Psoas muscle (tissue), 8 donors: Measurements from ENCODE around the gene ETV7. TPM values are rescaled to one million over a fixed set of nuclear protein-coding genes. Genes with fewer than 3 reads are reported as not detected.
"Not testable (repeated sequence)": the region's sequence is repeated elsewhere in the genome, so short reads cannot be mapped to it uniquely, and the experiment has no call there.

ENCODE experiments used
- ATAC-seq, 4 donors: fragments of 200-7000 bp; cut with Tn5 transposase; one replicate each; pipeline ENCODE4 v1.9.1; 2020; ENCODE audit warnings: moderate library complexity in 3 of 4, mild to moderate bottlenecking in 2 of 4
- DNase-seq, 2 donors: peaks; one replicate each; pipeline ENCODE4 v3.0.0-alpha.2; 2020
- H3K27ac ChIP-seq: fragments of 200-600 bp; one replicate; pipeline ENCODE4 v1.8.0; 2022
- H3K27me3 ChIP-seq, 3 donors: fragments of 200-600 bp in 1 of 3; one replicate each; pipeline versions ENCODE4 v1.6.1 to v1.8.0; 2013 to 2022; ENCODE audit warnings: low read length in 2 of 3, mild to moderate bottlenecking in 2 of 3, moderate library complexity in 1 of 3; ENCODE audit not compliant: insufficient read depth in 3 of 3
- H3K36me3 ChIP-seq, 2 donors: fragments of 200-600 bp in 1 of 2; one replicate each; pipeline versions ENCODE4 v1.6.1 to v1.8.0; 2013 to 2022; ENCODE audit warnings: low read depth in 1 of 2, mild to moderate bottlenecking in 1 of 2, moderate library complexity in 1 of 2; ENCODE audit not compliant: insufficient read depth in 1 of 2
- H3K4me1 ChIP-seq: fragments of 200-600 bp; one replicate; pipeline ENCODE4 v1.8.0; 2022
- H3K4me3 ChIP-seq: fragments of 200-600 bp; one replicate; pipeline ENCODE4 v1.8.0; 2022; ENCODE audit warnings: mild to moderate bottlenecking
- H3K9me3 ChIP-seq: fragments of 200-600 bp; one replicate; pipeline ENCODE4 v1.8.0; 2022
- WGBS, 3 donors: extraction: QIAGEN DNeasy Blood & Tissue Kit; methylation state at CpG; one replicate each; pipeline versions ENCODE4 v1.1.6 to v1.1.7; 2013; 5-methylcytosine and 5-hydroxymethylcytosine counted together
- intact Hi-C, 2 donors: fragments of 100-400 bp; cut with DNase I; formaldehyde crosslinking; loops; one replicate each; pipeline versions ENCODE4 v1.11.0 to v1.14.2; 2022
- polyA plus RNA-seq, 3 donors: library from polyadenylated mRNA; stranded (reverse); fragments of 200-250 nt; gene quantifications; one replicate each; pipeline ENCODE4 v1.2.3, GENCODE V29; 2013
- total RNA-seq, 4 donors: library from RNA; stranded (reverse); fragmentation: NEBNext Ultra II Directional in 2 of 4; extraction: Animal tissue kit (Norgen Biotek cat#: 25700) in 2 of 4; gene quantifications; one replicate each; pipeline versions ENCODE4 v1.2.1 to v1.2.4, GENCODE V29; 2021 to 2023
- TF ChIP-seq, protein P1 (sequence below): fragments of 200-600 bp; IDR thresholded peaks from one replicate; pipeline ENCODE4 v1.8.0; 2022; ENCODE audit warnings: antibody characterized with exemption
- donor health status: healthy with polysubstance abuse.
- donor health status: DM: no; HTN: no; CAD: no; lungs with moderate emphysema.
- donor health status: Bipolar disorder and iron deficiency.
- donor health status: healthy.
- donor health status: DM: yes; HTN: yes; CAD: no.
- donor health status: DM: no; HTN: no; CAD: no.
- donor health status: DM: no; HTN: no; CAD: no.
- donor health status: DM: yes; HTN: yes; CAD: no.

ETV7 gene
- total and polyA plus RNA-seq, 7 donors = 0.06 to 0.09 TPM; not detected in 5

DNA sequence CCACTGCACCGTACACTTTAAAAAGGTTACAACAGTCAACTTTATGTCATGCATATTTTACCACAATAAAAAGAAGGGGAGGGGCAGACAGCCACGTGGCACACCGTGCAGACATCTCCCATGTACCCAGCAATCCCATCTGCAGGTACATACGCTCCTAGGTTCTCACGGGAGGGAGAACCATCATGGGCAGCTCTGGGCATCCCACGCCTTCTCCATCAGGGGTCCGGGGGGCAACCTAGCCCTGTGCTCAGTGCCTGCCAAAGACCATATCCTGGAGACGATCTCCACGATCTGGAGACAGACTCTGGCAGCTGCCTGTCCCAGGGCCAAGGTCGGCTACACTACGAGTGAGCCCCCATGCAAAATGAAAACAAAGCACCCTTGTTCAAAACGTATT is 48.3 kb downstream of the ETV7 start:
- Histone ChIP-seq H3K4me1 (peaks cover 3% of the 10 kb centered on the region), H3K4me3 (no peak overlapping the region), H3K27me3 (peaks cover 0 to 47% (median 9%) of the 10 kb centered on the region in 3 donors), H3K27ac (no peak overlapping the region), H3K36me3 (no peaks in the 10 kb centered on the region), H3K9me3 (no peaks in the 10 kb centered on the region)
- intact Hi-C loops = no loop called here
- DNase-seq = no peak
- 44 to 52% (median 47%) methylated on average over 12 of the region's 12 CpGs for WGBS, 3 donors
- ATAC-seq = no peak
- TF ChIP-seq, protein P1, sequence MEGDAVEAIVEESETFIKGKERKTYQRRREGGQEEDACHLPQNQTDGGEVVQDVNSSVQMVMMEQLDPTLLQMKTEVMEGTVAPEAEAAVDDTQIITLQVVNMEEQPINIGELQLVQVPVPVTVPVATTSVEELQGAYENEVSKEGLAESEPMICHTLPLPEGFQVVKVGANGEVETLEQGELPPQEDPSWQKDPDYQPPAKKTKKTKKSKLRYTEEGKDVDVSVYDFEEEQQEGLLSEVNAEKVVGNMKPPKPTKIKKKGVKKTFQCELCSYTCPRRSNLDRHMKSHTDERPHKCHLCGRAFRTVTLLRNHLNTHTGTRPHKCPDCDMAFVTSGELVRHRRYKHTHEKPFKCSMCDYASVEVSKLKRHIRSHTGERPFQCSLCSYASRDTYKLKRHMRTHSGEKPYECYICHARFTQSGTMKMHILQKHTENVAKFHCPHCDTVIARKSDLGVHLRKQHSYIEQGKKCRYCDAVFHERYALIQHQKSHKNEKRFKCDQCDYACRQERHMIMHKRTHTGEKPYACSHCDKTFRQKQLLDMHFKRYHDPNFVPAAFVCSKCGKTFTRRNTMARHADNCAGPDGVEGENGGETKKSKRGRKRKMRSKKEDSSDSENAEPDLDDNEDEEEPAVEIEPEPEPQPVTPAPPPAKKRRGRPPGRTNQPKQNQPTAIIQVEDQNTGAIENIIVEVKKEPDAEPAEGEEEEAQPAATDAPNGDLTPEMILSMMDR = no peak

DNA sequence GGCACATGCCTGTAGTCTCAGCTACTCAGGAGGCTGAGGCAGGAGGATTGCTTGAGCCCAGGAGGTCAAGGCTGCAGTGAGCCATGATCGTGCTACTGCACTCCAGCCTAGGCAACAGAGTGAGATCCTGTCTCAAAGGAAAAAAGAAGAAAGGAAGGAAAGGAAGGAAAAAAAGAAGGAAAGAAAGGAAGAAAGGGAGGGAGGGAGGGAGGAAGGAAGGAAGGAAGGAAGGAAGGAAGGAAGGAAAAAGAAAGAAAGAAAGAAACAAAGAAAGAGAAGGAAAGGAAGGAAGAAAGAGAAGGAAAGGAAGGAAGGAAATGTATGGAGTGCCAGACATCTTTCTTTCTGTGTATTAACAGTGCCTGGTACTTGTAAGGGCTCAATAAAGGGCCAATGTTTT is 49.2 kb downstream of the ETV7 start:
- H3K4me3 ChIP-seq, DNase-seq, H3K4me1 ChIP-seq, H3K27ac ChIP-seq, ATAC-seq, H3K36me3 ChIP-seq, intact Hi-C loops, H3K9me3 ChIP-seq: not testable (repeated sequence)
- WGBS, 3 donors = 54 to 95% (median 94%) methylated on average over 1 of the region's 1 CpG
- peaks cover 0 to 56% (median 10%) of the 10 kb centered on the region in 3 donors for H3K27me3 ChIP-seq

DNA sequence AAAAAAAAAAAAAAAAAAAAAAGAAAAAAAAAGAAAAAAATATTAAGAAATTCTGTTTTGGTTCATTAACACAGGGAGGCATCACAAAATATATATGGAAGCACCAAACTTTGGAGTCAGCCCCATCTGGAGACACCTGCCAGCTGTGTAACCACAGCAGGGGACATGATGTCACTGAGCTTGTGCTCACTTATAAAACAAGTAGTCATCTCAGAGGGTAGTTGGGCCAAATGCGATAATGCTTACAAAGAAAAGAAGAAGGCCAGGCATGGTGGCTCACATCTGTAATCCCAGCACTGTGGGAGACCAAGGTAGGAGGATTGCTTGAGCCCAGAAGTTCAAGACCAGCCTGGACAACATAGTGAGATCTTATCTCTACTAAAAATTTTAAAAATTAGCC is 49.7 kb downstream of the ETV7 start:
- no peak for ATAC-seq
- H3K4me3 ChIP-seq = no peak overlapping the region
- peaks cover 0 to 59% (median 10%) of the 10 kb centered on the region in 3 donors for H3K27me3 ChIP-seq
- TF ChIP-seq, protein P1 = no peak
- H3K9me3 ChIP-seq = no peaks in the 10 kb centered on the region
- no peak for DNase-seq
- no peaks in the 10 kb centered on the region for H3K36me3 ChIP-seq
- intact Hi-C loops = no loop called here
- no peak overlapping the region for H3K27ac ChIP-seq
- peaks cover 3% of the 10 kb centered on the region for H3K4me1 ChIP-seq
- 83 to 90% (median 87%) methylated on average over 1 of the region's 1 CpG for WGBS, 3 donors

DNA sequence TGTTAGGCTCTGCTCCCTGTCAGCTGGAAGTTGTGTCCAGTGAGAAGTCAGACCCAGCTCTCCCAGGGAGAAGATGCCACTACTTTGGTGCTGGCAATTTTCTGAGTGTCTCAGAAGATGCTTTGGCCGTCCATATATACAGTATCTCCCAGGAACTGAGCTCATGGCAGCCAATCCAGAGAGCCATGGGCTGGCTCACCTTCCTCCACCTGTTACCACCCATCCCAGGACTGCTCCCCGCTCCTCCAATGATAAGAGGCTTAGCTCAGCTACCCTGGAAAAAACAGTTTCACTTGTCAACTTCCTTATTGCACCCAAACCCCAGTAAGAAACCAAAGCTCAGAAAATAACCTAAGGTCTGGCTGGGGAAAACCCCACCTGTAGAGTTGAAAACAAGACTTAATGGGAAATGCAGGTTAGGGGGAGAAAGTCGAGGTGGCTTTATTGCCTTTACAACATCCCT is 50.7 kb downstream of the ETV7 start, which contains the start of gene BNIP5:
BNIP5 (minus strand) TSS at position 110 of the 463 bp plus-strand sequence. CDS start 6,198 bp downstream, outside the sequence.
- no peaks in the 10 kb centered on the region for H3K9me3 ChIP-seq
- peaks cover 0 to 59% (median 13%) of the 10 kb centered on the region in 3 donors for H3K27me3 ChIP-seq
- ATAC-seq = no peak

DNA sequence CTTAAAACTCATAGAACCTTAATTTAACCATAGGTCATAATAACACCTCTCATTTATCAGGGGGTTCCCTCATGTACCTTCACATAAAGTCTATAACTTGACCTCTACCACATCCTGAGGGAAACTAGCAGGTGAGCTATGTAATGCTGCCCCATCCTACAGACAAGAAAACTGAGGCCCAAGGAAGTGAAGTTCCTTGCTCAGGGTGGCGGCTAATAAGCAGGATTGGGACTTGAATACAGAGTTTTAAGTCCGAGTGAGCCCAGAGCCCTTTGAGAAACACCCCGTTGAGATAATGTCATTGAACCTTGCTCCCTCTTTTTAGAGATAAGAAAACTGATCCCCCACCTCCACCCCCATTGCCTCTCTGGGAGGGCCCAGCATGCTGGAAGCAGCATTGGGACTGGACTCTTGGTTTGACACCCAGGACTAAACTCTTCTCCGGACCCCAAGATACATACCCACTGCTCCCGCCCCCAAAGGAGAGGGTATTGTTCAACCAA is 51.2 kb downstream of the ETV7 start:
- TF ChIP-seq, protein P1 = no peak
- intact Hi-C loops = no loop called here
- H3K27me3 ChIP-seq = peaks cover 0 to 58% (median 13%) of the 10 kb centered on the region in 3 donors
- no peak overlapping the region for H3K27ac ChIP-seq
- DNase-seq (no peak), ATAC-seq (no peak)
- H3K4me3 ChIP-seq = no peak overlapping the region
- WGBS, 3 donors = 89 to 96% (median 92%) methylated on average over 5 of the region's 5 CpGs
- no peaks in the 10 kb centered on the region for H3K9me3 ChIP-seq
- H3K4me1 ChIP-seq = peaks cover 3% of the 10 kb centered on the region
- H3K36me3 ChIP-seq = no peaks in the 10 kb centered on the region

More for the DNA sequence above, 50.7 kb downstream of the ETV7 start, which contains the start of gene BNIP5:
- Histone ChIP-seq H3K4me1 (peaks cover 3% of the 10 kb centered on the region), H3K4me3 (no peak within 1 kb of the TSS), H3K36me3 (no peaks in the 10 kb centered on the region), H3K27ac (no peak within 1 kb of the TSS)
- 73 to 79% (median 79%) methylated on average over 3 of the region's 3 CpGs for WGBS, 3 donors
- no peak for DNase-seq
- TF ChIP-seq, protein P1 = no peak
- intact Hi-C loops = no loop called here
